MV-4-11 (cell line): ENCODE data around the gene FGFRL1.

Experiments
- DNase-seq: peaks from one replicate; lab custom pipeline; 2025; lab: John Stamatoyannopoulos, UW

The FGFRL1 gene

GRCh38 chr4:1075809-1076699, 64.6 kb downstream of the FGFRL1 start:
- no peak for DNase-seq
